ENCODE results near the gene FMNL2.

DNA sequence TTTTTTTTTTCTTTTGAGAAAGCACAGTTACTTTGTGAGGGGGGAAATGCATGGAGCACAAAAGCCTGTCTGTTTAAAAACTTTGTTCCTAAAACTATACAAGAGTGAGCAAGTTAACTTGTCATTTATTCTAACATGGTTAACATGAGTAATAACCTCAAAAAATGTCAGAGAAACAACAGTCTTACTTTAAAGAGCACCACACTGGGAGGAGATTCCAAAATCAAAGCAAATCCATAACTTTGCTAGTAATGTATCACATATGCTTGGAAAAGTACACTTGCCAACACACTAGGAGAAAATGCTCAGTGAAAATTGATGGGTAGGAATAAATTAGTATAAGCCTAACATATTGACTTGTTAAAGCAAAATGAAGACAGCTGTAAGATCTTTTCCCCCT, 225.2 kb downstream of the FMNL2 start:
- TF ChIP-seq, protein P1, sequence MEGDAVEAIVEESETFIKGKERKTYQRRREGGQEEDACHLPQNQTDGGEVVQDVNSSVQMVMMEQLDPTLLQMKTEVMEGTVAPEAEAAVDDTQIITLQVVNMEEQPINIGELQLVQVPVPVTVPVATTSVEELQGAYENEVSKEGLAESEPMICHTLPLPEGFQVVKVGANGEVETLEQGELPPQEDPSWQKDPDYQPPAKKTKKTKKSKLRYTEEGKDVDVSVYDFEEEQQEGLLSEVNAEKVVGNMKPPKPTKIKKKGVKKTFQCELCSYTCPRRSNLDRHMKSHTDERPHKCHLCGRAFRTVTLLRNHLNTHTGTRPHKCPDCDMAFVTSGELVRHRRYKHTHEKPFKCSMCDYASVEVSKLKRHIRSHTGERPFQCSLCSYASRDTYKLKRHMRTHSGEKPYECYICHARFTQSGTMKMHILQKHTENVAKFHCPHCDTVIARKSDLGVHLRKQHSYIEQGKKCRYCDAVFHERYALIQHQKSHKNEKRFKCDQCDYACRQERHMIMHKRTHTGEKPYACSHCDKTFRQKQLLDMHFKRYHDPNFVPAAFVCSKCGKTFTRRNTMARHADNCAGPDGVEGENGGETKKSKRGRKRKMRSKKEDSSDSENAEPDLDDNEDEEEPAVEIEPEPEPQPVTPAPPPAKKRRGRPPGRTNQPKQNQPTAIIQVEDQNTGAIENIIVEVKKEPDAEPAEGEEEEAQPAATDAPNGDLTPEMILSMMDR (IDR thresholded peaks at IDR 0.05 in 8 of 11, conservative IDR thresholded peaks at IDR 0.05 in 3 of 11), result no peak
- no peak for TF ChIP-seq POLR2A (IDR thresholded peaks at IDR 0.05)
- no peak for TF ChIP-seq POLR2AphosphoS5 (IDR thresholded peaks at IDR 0.05)

Measured in spleen (tissue), 7 donors.